D341Med (cell line): ENCODE measurements around the gene POLRMT.
"Not testable (repeated sequence)": the region's sequence is repeated elsewhere in the genome, so short reads cannot be mapped to it uniquely, and the experiment has no call there.

Source experiments
- DNase-seq: peaks from one replicate; pipeline ENCODE4 v3.0.0; 2012; ENCODE audit warnings: low spot score

The POLRMT gene

GRCh38 chr19:611481-611868, 21.9 kb downstream of the POLRMT start:
- DNase-seq: no peak

DNA sequence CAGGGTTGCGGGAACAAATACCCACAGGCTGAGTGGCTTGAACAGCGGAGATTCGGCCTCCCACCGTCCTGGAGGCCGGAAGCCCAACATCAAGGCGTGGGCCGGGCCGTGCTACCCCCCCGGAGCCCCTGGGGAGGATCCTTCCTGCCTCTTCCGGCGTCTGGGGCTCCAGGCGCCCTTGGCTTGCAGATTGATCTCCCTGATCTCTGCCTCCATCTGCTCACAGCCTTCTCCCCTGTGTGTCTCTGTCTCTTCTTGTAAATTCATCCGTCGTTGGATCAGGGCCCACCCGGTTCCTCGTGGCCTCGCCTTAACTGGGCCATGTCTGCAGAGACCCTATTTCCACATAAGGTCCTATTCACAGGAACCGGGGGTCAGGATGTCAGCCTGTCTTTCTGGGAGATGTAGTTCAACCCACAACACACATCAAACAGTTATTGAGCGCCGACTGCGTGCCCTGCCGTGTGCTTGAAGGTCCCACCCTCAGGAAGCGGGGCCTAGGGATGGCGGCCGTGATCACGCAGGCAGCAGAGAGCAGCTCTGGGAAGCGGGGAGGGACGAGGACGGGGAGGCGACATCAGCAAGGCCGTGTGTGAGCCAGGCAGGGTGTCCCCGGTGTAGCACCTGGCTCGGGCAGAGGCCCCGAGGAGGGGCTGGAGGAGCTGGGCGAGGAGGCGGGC, 22.4 kb downstream of the POLRMT start:
- DNase-seq: peak; percentile 92

- DNase-seq: no peak
These were observed 23.1 kb downstream of the POLRMT start for GRCh38 chr19:610071-610800.

DNA sequence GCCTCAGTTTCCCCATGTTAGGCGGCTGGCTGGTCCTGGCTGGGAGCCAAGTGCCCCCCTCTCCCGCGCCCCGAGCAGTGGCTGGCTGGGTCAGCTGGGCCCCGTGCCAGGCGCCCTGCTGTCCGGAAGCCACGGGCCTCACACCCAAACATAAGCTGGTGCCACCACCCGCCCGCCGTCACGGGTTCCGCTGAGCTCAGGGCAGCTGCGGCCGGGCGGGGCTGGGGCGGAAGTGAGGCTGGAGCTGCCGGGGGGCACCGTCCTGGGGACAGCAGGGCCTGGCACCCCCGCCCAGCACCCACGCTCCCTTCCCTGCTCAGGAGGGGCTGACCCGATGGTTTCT, 24.4 kb downstream of the POLRMT start:
- DNase-seq: no peak

GRCh38 chr19:608155-609003, 25.0 kb downstream of the POLRMT start:
- DNase-seq: no peak

DNA sequence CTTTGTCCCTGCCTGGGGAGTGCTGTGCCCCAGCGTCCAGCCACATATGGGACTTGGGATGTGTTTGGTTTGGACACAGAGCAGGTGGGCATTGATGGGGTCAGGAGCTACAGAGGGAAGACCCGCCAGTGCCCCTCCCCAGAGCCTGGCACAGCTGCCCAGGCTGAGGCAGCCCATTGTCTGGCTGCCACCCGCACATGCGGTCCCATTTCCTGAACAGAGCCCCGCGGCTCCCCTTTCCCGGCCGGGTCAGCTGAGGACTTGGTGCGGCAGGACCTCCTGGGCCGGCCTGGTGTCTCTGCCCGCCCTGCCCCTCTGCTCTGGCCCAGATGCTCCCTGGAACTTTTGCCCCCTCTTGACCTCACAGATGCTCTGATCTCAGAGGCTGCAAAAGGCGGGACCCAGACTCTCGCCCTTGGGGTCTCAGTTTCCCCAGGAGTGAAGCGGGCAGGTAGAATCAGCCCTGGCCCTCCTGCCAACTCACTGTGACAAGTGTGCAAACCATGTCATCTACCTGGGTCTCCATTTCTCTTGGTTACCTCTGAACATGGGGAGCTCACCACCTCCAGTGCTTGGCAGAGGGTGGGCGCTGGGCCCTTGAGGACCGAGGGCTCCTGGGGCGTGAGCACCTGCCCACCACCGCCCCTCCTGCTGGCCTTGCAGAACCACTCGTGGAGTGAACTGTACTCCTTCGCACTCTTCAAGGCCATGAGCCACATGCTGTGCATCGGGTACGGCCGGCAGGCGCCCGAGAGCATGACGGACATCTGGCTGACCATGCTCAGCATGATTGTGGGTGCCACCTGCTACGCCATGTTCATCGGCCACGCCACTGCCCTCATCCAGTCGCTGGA, 25.8 kb downstream of the POLRMT start:
- DNase-seq: no peak

DNA sequence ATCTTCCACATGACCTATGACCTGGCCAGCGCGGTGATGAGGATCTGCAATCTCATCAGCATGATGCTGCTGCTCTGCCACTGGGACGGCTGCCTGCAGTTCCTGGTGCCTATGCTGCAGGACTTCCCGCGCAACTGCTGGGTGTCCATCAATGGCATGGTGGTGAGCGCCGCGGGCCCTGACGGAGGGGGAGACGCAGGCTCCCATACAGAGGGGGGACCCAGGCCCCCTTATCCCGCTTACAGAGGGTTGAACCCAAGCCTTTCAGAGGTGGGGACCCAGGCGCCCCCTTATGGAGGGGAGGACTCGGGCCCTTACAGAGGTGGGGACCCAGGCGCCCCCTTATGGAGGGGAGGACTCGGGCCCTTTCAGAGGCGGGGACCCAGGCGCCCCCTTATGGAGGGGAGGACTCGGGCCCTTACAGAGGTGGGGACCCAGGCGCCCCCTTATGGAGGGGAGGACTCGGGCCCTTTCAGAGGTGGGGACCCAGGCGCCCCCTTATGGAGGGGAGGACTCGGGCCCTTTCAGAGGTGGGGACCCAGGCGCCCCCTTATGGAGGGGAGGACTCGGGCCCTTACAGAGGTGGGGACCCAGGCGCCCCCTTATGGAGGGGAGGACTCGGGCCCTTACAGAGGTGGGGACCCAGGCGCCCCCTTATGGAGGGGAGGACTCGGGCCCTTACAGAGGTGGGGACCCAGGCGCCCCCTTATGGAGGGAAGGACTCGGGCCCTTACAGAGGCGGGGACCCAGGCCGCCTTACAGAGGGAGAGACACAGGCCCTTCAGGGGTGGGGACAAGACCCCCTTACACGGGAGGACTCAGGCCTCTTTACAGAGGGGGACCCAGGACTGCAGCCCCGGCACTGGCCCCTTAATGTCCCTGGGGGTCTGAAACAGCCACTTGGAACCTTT, 28.0 kb downstream of the POLRMT start:
- not testable (repeated sequence) for DNase-seq

DNA sequence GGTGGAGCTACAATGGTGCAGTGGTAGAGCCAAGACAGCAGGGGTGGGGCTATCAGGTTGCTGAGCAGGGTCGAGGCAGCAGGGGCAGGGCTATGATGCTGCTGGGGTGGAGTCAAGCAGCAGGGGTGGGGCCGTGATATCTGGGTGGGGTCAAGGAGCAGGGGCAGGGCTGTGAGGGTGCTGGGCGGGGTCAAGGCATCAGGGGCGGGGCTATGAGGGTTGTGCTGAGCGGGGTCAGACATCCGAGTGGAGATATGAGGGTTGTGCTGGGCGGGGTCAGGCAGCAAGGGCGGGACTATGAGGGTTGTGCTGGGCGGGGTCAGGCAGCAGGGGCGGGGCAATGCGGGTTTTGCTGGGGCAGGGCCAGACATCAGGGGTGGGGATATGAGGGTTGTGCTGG, 29.0 kb downstream of the POLRMT start:
- DNase-seq: peak; percentile 69

DNA sequence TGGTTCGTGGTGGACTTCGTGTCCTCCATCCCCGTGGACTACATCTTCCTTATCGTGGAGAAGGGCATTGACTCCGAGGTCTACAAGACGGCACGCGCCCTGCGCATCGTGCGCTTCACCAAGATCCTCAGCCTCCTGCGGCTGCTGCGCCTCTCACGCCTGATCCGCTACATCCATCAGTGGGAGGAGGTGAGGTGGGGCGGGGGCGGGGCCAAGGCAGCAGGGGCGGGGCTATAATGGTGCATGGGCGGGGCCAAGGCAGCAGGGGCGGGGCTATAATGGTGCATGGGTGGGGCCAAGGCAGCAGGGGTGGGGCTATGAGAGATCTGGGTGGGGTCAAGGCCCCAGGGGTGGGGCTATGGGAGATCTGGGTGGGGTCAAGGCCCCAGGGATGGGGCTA, 29.6 kb downstream of the POLRMT start:
- DNase-seq: not testable (repeated sequence)

GRCh38 chr19:603302-603639, 30.1 kb downstream of the POLRMT start:
- DNase-seq: not testable (repeated sequence)

DNA sequence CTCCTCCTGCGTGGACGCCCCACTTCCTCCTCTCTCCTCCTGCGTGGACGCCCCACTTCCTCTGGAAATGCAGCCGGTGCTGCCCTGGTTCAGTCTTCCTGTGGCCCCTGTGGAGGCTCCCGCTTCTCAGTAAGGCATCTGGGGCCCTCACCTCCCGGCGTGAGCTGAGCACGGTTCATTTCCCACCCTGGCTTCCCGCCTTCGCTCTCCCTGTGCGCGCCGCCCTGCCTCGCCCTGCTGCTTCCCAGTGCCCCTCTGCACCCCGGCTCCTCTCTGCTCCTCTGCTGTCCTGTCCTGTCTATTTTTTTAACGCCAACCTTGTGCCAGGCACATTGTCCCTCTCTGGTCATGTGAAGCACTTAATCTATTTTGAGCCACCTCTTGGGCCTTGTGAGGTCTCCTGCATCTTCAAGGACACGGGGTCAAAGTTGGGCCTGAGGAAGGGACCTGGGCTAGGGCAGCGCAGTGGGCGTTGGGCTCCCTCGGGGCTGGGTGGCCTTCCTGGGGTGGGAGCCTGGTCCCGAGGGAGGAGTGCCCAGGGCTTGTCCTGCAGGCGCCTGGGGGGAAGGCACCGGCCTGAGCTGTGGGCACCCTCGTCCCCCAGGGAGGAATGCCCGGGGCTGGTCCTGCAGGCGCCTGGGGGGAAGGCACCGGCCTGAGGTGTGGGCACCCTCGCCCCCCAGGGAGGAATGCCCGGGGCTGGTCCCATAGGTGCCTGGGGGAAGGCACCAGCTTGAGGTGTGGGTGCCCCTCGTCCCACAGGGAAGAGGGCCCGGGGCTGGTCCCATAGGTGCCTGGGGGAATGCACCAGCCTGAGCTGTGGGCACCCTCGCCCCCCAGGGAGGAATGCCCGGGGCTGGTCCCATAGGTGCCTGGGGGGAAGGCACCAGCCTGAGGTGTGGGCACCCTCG, 30.7 kb downstream of the POLRMT start:
- no peak for DNase-seq

DNA sequence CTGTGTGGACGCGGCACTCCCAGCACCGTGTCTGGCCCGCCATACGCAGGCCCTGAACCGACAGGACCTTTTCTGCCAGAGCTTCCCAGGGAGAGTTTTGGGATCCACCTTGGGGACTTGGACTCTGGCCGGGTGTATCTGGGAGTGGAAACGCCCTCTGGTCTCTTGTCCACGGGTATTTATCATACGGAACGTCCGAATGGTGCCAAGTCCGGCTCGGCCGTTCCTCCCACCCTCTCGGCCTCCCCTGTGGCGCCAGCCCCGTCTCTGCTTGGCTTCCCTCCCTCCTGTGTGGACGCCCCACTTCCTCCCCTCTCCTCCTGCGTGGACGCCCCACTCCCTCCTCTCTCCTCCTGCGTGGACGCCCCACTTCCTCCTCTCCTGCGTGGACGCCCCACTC, 31.5 kb downstream of the POLRMT start:
- no peak for DNase-seq

DNA sequence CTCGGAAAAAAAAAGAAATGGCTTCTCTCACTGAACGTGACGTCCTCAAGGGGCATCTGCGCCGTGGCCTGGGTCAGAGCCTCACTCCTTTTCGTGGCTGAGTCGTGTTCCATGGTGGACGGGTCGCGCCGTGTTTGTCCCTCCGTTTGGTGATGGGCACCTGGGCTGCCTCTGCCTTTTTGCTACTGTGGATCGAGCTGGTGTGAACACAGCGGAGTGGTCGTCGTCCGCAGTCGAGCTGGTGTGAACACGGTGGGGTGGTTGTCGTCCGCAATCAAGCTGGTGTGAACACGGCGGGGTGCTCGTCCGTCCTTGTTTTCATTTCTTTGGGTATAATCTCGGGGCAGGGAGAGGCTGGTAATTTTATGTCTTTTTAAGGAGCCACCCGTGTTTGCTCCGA, 32.0 kb downstream of the POLRMT start:
- DNase-seq: no peak

DNA sequence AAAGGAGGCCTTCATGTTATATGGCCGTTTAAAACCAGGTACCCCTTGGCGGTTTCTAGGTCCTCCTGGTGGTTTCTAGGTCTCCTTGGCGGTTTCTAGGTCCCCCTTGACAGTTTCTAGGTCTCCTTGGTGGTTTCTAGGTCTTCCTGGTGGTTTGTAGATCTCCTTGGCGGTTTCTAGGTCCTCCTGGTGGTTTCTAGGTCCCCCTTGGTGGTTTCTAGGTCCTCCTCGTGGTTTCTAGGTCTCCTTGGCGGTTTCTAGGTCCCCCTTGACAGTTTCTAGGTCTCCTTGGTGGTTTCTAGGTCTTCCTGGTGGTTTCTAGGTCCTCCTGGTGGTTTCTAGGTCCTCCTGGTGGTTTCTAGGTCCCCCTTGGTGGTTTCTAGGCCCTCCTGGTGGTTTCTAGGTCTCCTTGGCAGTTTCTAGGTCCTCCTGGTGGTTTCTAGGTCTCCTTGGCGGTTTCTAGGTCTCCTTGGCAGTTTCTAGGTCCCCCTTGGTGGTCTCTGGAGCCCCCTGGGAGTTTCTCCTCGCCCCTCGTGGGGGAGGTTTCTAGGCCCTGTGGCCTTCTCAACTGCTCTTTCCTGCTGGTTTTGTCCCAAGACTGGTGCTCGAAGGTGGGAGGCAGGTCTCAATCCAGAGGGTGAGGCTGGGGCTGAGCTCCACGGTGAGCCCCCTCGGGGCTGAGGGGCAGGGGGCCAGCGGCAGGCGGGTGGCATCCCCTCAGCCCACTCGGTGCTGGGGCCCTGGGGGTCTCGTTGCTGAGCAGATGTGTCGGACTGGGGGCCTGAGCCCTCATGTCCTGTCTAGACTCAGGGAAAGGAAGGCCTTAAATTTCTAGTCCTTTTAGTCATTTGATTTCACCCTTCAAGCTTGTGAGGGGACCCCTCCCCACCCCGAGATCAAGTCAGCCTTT, 35.7 kb downstream of the POLRMT start:
- no peak for DNase-seq

- no peak for DNase-seq
These were observed 37.1 kb downstream of the POLRMT start for GRCh38 chr19:596263-596655.

DNA sequence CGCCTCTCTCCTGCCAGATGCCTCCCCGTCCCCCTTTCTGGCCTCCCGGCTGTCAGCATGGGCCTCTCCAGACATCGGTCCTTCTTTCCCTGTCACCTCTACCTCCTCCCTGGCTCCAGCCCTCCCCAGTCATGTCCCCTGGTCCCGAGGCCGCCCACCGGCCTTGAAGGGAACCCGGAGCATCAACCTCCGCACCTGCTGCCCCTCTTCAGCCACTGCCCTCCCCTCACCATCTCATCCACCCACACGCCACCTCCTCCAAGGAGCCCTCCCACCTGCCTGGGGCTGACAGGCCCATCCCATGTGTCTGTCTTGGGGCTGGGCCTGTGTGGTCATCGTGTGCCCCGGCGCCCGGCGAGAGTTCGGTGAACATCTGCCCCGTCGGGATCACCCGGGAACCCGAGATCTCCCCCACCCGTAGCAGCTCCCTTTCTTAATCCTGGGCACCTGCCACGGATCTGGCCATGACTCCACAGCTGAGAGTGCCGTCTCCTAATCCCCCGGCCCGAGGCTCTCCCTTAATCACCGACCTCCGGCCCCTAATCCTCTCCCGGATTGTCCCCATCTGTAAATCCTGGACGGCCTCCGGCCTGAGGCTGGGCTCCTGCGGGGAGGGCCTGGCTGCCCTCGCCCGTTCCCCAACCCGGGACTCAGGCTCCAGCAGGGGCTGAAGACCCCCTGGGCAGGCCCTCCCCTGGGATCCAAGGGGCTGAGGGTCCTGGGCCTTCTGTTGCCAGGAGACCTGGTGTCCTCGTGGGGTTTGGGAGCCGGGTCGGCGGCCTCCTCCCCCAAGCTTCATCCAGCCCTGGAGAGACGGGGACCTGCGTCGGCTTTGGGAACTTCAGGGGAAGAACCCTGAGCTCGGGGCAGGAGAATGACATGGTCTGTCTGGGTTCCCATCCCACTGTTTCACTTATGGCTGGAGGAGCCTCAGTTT, 37.7 kb downstream of the POLRMT start:
- peak; percentile 81 for DNase-seq

- no peak for DNase-seq
These were observed 39.0 kb downstream of the POLRMT start for GRCh38 chr19:594265-594870.
